Lung (tissue), 16 donors: Measurements from ENCODE around the gene SPAG6. TPM values are rescaled to one million over a fixed set of nuclear protein-coding genes. Genes with fewer than 3 reads are reported as not detected.

Experiments used
- ATAC-seq: fragments of 200-7000 bp; cut with Tn5 transposase; one replicate; pipeline ENCODE4 v1.9.1; 2020; ENCODE audit warnings: moderate number of reproducible peaks; ENCODE audit not compliant: insufficient read depth, low FRiP score
- DNase-seq, 3 donors: peaks; one replicate each; pipeline ENCODE4 v3.0.0-alpha.2; 2013 to 2017
- H3K27ac ChIP-seq, 2 donors: one replicate each; pipeline ENCODE4 v1.5.1; 2013; ENCODE audit warnings: mild to moderate bottlenecking in 2 of 2, moderate library complexity in 2 of 2, control low read depth in 1 of 2, inconsistent platforms in 1 of 2, low read depth in 1 of 2, low read length in 1 of 2
- H3K27me3 ChIP-seq, 3 donors: one replicate each; pipeline ENCODE4 v1.5.1; 2013; ENCODE audit warnings: low read length in 2 of 3; ENCODE audit not compliant: control insufficient read depth in 3 of 3, insufficient read depth in 3 of 3
- H3K36me3 ChIP-seq, 4 donors: one replicate each; pipeline ENCODE4 v1.5.1; 2013; ENCODE audit warnings: low read length in 4 of 4, mild to moderate bottlenecking in 1 of 4, moderate library complexity in 1 of 4; ENCODE audit not compliant: control insufficient read depth in 4 of 4, insufficient read depth in 4 of 4
- H3K4me1 ChIP-seq, 5 donors: one replicate each; pipeline ENCODE4 v1.5.1; 2013; ENCODE audit warnings: low read length in 5 of 5, mild to moderate bottlenecking in 2 of 5, moderate library complexity in 1 of 5; ENCODE audit not compliant: control insufficient read depth in 5 of 5, insufficient read depth in 5 of 5
- H3K4me3 ChIP-seq: one replicate; pipeline ENCODE4 v1.5.1; 2013; ENCODE audit warnings: mild to moderate bottlenecking, control low read depth, moderate library complexity
- H3K9ac ChIP-seq, 2 donors: one replicate each; pipeline ENCODE4 v1.5.1; 2013; ENCODE audit warnings: low read length in 2 of 2, control low read depth in 1 of 2; ENCODE audit not compliant: insufficient read depth in 1 of 2
- H3K9me3 ChIP-seq, 4 donors: one replicate each; pipeline ENCODE4 v1.5.1; 2013; ENCODE audit warnings: low read length in 3 of 4, mild to moderate bottlenecking in 1 of 4, moderate library complexity in 1 of 4; ENCODE audit not compliant: control insufficient read depth in 4 of 4, insufficient read depth in 3 of 4
- WGBS, 2 donors: extraction: QIAGEN DNeasy Blood & Tissue Kit; methylation state at CpG; one replicate each; pipeline ENCODE4 v1.1.7; 2013; 5-methylcytosine and 5-hydroxymethylcytosine counted together
- long read RNA-seq, 5 donors: transcript quantifications; one replicate each; lab custom pipeline, GENCODE V29; 2026
- polyA plus RNA-seq, 2 donors: library from polyadenylated mRNA; stranded (reverse); fragments of 200-250 nt; gene quantifications; one replicate each; pipeline ENCODE4 v1.2.1, GENCODE V29; 2013
- total RNA-seq, 2 donors: library from RNA; depleted of rRNA in 1 of 2; stranded (reverse); fragments of >200 nt in 1 of 2; gene quantifications; one replicate each; pipeline ENCODE4 v1.2.1, GENCODE V29; 2014 to 2021
- TF ChIP-seq, protein P1 (sequence below): IDR thresholded peaks from 2 replicates; pipeline ENCODE4 v1.5.1; 2012; ENCODE audit warnings: mild to moderate bottlenecking; ENCODE audit errors: control extremely low read depth, extremely low read depth
- donor health status: control.
- donor health status: control.
- donor health status: Bipolar disorder and iron deficiency.
- donor health status: healthy.
- donor health status: DM: yes; HTN: yes; CAD: no.

Gene SPAG6
- 10 to 100 TPM; 34.2 to 40.1 TPM for total RNA-seq
- 10 to 100 TPM; 12.2 to 13.1 TPM for polyA plus RNA-seq
- long read RNA-seq, donor 1, partial matches to known transcripts: 0 of 3 reads
- long read RNA-seq, donor 1, other reads (novel, unspliced or antisense): 0 of 3 reads
- long read RNA-seq, donor 2: 0 reads
- long read RNA-seq, donor 3, partial matches to known transcripts: 0 of 1 reads
- long read RNA-seq, donor 3, other reads (novel, unspliced or antisense): 0 of 1 reads
- long read RNA-seq, donor 4: 0 reads
- long read RNA-seq, donor 5: 0 reads

DNA sequence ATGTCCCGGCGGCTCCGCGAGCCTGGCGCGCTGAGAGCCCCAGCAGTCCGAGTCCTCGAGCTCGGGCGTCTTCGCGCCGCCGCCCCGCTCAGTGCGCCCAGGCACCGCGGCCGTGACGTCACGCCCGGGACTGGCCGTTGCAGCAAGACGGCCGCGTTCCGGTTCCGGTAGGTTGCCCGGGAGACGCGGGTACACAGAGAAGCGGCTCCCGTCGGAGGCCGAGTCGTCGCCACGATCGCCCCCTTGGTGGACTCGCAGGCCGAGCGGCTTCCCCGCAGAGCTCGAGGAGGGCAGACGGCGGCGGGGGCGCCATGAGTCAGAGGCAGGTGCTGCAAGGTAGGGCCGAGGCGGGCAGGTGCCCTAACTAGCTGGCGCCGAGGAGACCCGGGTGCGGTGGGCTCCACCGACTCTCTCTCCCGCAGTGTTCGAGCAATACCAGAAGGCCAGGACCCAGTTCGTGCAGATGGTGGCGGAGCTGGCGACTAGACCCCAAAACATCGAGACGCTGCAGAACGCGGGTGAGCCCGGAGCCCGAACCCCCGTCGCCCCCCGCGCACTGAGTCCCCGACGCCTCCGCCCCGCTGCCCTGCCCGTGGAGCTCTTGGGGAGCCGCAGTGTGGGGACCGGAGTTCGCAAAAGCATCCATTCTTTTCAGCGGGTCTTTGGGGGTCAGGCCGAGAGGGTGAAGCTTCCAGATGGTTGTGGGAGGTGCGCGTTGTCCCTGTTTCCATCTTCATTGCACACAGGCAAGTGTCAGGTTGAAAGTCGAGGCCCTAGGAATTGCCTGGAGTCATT lies at the start of gene SPAG6:
Gene SPAG6, plus strand, starts transcription at position 196 of the 795 bp plus-strand sequence. Its CDS starts 116 bp downstream, at position 312.
- H3K9ac ChIP-seq: no peak within 1 kb of the TSS
- no peaks in the 10 kb centered on the region for H3K36me3 ChIP-seq
- WGBS, 2 donors: 6 to 9% methylated on average over 81 to 83 of the region's 83 CpGs
- ATAC-seq (no peak), DNase-seq (peak; percentile 46 to 70 (median 53))
- no peak within 1 kb of the TSS for H3K27ac ChIP-seq
- TF ChIP-seq, protein P1, sequence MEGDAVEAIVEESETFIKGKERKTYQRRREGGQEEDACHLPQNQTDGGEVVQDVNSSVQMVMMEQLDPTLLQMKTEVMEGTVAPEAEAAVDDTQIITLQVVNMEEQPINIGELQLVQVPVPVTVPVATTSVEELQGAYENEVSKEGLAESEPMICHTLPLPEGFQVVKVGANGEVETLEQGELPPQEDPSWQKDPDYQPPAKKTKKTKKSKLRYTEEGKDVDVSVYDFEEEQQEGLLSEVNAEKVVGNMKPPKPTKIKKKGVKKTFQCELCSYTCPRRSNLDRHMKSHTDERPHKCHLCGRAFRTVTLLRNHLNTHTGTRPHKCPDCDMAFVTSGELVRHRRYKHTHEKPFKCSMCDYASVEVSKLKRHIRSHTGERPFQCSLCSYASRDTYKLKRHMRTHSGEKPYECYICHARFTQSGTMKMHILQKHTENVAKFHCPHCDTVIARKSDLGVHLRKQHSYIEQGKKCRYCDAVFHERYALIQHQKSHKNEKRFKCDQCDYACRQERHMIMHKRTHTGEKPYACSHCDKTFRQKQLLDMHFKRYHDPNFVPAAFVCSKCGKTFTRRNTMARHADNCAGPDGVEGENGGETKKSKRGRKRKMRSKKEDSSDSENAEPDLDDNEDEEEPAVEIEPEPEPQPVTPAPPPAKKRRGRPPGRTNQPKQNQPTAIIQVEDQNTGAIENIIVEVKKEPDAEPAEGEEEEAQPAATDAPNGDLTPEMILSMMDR: no peak
- H3K27me3 ChIP-seq: peaks cover 8 to 74% (median 68%) of the 10 kb centered on the region in 3 donors
- H3K4me1 ChIP-seq: peaks cover 0 to 7% (median 0%) of the 10 kb centered on the region in 5 donors
- H3K4me3 ChIP-seq: peak within 1 kb of the TSS; percentile 9
- H3K9me3 ChIP-seq: peaks cover 0 to 8% (median 0%) of the 10 kb centered on the region in 4 donors

DNA sequence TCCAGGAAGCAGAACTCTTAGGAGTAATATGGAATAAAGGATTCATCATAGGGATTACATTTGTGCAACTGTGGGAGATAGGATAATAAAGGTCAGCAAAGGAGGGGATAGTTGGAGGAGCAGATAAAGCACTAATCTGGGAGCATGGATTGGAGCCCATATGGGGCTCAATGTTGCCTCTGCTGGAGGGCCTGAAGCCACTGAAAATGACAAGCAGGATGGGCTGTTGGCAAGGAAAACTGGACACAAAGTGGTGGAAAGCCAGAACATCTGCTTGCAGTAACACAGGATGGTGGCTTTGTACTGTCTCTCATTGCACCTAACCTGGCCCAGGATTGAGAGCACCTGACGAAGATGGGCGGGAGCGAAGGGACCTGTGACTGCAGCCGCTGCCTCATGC lies 44.1 kb upstream of the SPAG6 start:
- H3K4me1 ChIP-seq: no peaks in the 10 kb centered on the region
- H3K36me3 ChIP-seq: no peaks in the 10 kb centered on the region
- DNase-seq: no peak
- WGBS, 2 donors: 97 to 100% methylated on average over 4 of the region's 4 CpGs
- peaks cover 0 to 3% (median 0%) of the 10 kb centered on the region in 3 donors for H3K27me3 ChIP-seq
- H3K4me3 ChIP-seq: no peak overlapping the region
- no peak overlapping the region for H3K27ac ChIP-seq
- H3K9ac ChIP-seq: no peak overlapping the region
- TF ChIP-seq, protein P1: no peak
- no peaks in the 10 kb centered on the region for H3K9me3 ChIP-seq
- no peak for ATAC-seq

DNA sequence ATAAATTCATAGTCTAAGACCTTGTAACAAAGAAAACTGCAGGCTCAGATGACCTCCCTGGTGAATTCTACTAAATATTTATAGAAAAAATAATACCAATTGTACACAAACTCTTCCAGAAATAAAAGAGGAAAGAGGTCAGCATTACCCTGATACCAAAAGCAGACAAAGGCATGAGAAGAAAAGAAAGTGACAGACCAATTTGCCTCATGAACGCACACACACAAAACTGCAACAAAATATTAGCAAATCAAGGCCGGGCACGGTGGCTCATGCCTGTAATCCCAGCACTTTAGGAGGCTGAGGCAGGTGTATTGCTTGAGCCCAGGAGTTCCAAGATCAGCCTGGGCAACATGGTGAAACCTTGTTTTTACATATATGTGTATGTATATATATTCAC lies 41.8 kb upstream of the SPAG6 start:
- TF ChIP-seq, protein P1: no peak
- H3K27ac ChIP-seq: no peak overlapping the region
- ATAC-seq: no peak
- no peak overlapping the region for H3K9ac ChIP-seq
- H3K9me3 ChIP-seq: no peaks in the 10 kb centered on the region
- no peaks in the 10 kb centered on the region for H3K36me3 ChIP-seq
- 96 to 98% methylated on average over 3 of the region's 3 CpGs for WGBS, 2 donors
- H3K4me1 ChIP-seq: no peaks in the 10 kb centered on the region
- no peak overlapping the region for H3K4me3 ChIP-seq
- no peak for DNase-seq
- H3K27me3 ChIP-seq: no peaks in the 10 kb centered on the region
